ENCODE data around the gene PARD6B. TPM values are rescaled to one million over a fixed set of nuclear protein-coding genes. Genes with fewer than 3 reads are reported as not detected.

Gene PARD6B
- total and polyA plus RNA-seq, 7 donors = 0.83 to 5.1 (median 1.8) TPM

DNA sequence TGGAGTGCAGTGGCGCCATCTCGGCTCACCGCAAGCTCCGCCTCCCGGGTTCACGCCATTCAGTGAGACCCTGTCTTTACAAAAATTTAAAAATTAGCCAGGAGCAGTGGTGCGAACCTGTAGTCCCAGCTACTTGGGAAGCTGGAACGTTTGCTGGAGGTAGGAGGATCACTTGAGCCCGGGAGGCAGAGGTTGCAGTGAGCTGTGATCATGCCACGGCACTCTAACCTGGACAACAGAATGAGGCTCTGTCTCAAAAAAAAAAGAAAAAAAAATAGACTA is 5.7 kb upstream of the PARD6B start:
- no peaks in the 10 kb centered on the region for H3K9me3 ChIP-seq
- H3K27me3 ChIP-seq = no peaks in the 10 kb centered on the region
- DNase-seq = no peak
- WGBS, 2 donors = 94 to 95% methylated on average over 10 of the region's 10 CpGs
- intact Hi-C loops (cut with DNase I) = no loop called here
- no peaks in the 10 kb centered on the region for H3K36me3 ChIP-seq
- H3K4me3 ChIP-seq = no peak overlapping the region
- H3K27ac ChIP-seq = peak overlapping the region in 3 of 4 donors; percentile 70 to 83 (median 78)
- TF ChIP-seq EP300 (IDR thresholded peaks at IDR 0.05) (no peak), POLR2AphosphoS5 (IDR thresholded peaks at IDR 0.05) (no peak), POLR2A (IDR thresholded peaks at IDR 0.05) (no peak)
- TF ChIP-seq, protein P1, sequence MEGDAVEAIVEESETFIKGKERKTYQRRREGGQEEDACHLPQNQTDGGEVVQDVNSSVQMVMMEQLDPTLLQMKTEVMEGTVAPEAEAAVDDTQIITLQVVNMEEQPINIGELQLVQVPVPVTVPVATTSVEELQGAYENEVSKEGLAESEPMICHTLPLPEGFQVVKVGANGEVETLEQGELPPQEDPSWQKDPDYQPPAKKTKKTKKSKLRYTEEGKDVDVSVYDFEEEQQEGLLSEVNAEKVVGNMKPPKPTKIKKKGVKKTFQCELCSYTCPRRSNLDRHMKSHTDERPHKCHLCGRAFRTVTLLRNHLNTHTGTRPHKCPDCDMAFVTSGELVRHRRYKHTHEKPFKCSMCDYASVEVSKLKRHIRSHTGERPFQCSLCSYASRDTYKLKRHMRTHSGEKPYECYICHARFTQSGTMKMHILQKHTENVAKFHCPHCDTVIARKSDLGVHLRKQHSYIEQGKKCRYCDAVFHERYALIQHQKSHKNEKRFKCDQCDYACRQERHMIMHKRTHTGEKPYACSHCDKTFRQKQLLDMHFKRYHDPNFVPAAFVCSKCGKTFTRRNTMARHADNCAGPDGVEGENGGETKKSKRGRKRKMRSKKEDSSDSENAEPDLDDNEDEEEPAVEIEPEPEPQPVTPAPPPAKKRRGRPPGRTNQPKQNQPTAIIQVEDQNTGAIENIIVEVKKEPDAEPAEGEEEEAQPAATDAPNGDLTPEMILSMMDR (IDR thresholded peaks at IDR 0.05) = no peak
- peaks cover 0 to 26% (median 19%) of the 10 kb centered on the region in 4 donors for H3K4me1 ChIP-seq

DNA sequence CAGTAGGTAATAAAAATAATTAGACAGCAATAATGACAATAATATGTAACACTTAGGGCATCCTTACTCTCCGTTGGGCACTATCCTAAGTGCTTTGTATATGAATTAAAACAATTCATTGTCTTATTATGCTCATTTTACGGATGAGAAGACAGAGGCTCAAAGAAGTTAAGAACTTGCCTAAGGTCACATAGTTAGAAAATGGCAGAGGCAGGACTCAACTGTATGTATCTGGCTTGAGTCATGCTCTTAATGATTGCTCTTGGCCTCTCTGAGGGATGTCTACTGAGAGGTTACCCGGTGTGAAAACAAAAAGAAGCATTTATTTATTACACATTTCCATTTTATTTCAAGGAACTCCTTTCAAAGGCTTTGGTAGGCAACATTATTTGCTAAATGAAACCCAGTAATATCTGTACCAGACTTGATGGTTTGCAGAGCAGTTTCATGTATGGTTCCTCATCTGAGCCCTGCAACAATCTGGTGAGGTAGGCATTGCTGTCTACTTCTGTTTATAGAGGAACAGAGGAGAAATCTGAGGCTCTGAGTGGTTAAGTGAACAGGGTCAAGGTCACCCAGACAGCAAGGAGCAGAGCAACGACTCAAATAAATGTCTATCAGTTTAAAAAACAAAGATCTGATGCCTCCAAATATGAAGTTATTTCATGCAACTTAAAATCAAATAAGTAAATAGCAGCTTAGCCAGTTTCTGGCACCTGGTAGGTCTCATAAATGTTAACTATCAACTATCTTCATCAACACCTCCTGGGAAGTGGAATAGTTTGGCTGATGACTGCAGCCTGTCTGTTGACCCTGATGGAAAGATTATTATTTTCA is 4.2 kb upstream of the PARD6B start:
- Histone ChIP-seq H3K4me1 (peaks cover 0 to 35% (median 27%) of the 10 kb centered on the region in 4 donors), H3K27me3 (no peaks in the 10 kb centered on the region), H3K27ac (no peak overlapping the region), H3K4me3 (no peak overlapping the region), H3K9me3 (no peaks in the 10 kb centered on the region), H3K36me3 (no peaks in the 10 kb centered on the region)
- 68 to 72% methylated on average over 4 of the region's 4 CpGs for WGBS, 2 donors
- TF ChIP-seq POLR2A (IDR thresholded peaks at IDR 0.05) (no peak), EP300 (IDR thresholded peaks at IDR 0.05) (no peak), POLR2AphosphoS5 (IDR thresholded peaks at IDR 0.05) (no peak)
- TF ChIP-seq, protein P1 (IDR thresholded peaks at IDR 0.05) = no peak
- DNase-seq = no peak
- intact Hi-C loops (cut with DNase I) = no loop called here

DNA sequence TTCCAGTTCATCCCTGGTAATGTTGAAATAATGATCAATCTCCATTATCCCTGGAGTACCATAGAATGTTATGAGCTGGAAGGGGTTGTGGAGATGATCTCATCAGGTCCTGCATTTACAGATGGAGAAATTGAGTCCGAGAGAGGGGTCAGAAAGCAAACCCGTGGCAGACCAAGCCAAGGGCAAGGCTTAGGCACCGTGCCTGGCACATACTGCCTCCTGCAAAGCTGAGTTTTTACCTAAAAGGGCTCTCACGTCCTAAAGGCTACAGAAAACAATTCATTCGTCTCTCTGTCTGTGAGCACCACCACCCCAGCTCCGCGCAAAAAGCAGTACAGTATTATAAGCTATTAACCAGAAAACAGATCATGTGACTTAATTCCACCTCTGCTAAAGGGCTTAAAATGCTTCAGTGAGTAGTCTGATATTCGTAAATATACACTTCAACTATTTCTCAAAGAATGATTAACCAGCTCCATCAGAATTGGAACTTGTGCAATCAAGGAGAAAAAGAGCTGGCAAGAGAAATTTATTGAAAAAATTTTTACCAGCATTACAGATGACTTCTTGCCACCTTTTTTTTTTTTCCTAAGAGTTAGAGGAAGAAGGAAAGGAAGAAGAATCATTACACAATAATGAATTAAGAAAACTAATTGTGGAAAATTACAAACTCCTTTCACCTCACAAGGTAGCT is 3.4 kb upstream of the PARD6B start:
- WGBS, 2 donors = 67 to 76% methylated on average over 8 of the region's 8 CpGs
- H3K4me1 ChIP-seq = peaks cover 0 to 39% (median 30%) of the 10 kb centered on the region in 4 donors
- H3K9me3 ChIP-seq = no peaks in the 10 kb centered on the region
- no peaks in the 10 kb centered on the region for H3K36me3 ChIP-seq
- intact Hi-C loops (cut with DNase I) = no loop called here
- no peak for DNase-seq
- H3K4me3 ChIP-seq = no peak overlapping the region
- H3K27ac ChIP-seq = peak overlapping the region in 1 of 4 donors; percentile 12
- TF ChIP-seq POLR2AphosphoS5 (IDR thresholded peaks at IDR 0.05) (no peak), EP300 (IDR thresholded peaks at IDR 0.05) (no peak), POLR2A (IDR thresholded peaks at IDR 0.05) (no peak)
- TF ChIP-seq, protein P1 (IDR thresholded peaks at IDR 0.05) = no peak
- H3K27me3 ChIP-seq = no peaks in the 10 kb centered on the region

DNA sequence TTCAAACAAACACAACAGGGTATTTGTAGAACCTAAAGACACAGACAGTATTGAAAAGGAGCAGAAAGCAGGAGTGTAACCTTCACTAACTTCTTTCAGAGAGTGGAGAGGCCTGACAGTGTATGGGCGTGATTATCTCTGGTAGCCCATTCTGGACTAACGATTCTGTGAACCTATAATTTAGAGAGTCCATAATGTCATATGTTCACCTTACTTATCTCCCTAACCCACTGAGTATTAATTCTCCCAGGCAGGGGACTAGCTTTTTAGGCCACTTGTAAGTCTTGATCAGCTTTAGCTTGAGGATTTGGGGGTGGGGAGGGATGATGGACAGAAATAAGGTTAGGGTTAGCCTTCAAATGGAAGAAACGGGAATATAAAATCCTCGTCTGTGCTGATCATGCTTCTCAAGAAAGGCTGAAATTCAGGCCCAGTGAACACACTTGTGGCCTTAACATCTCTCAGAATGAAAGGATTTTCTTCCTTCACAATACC is 2.8 kb upstream of the PARD6B start:
- Histone ChIP-seq H3K4me1 (peaks cover 0 to 39% (median 30%) of the 10 kb centered on the region in 4 donors), H3K27me3 (no peaks in the 10 kb centered on the region), H3K4me3 (no peak overlapping the region), H3K9me3 (no peaks in the 10 kb centered on the region), H3K27ac (no peak overlapping the region), H3K36me3 (no peaks in the 10 kb centered on the region)
- no peak for DNase-seq
- WGBS, 2 donors = 75 to 90% methylated on average over 4 of the region's 4 CpGs
- intact Hi-C loops (cut with DNase I) = no loop called here
- TF ChIP-seq, protein P1 (IDR thresholded peaks at IDR 0.05) = no peak
- no peak for TF ChIP-seq POLR2AphosphoS5 (IDR thresholded peaks at IDR 0.05)
- TF ChIP-seq EP300 (IDR thresholded peaks at IDR 0.05) = no peak
- no peak for TF ChIP-seq POLR2A (IDR thresholded peaks at IDR 0.05)

Data from sigmoid colon (tissue), 7 donors.